ENCODE measurements around the gene AUTS2. TPM values are rescaled to one million over a fixed set of nuclear protein-coding genes. Genes with fewer than 3 reads are reported as not detected.
A peak's percentile ranks its signal among the peaks of the same experiment; 100 is the strongest.

The AUTS2 gene
- total RNA-seq, 1 donor from 2014 or later, result 53.0 TPM

DNA sequence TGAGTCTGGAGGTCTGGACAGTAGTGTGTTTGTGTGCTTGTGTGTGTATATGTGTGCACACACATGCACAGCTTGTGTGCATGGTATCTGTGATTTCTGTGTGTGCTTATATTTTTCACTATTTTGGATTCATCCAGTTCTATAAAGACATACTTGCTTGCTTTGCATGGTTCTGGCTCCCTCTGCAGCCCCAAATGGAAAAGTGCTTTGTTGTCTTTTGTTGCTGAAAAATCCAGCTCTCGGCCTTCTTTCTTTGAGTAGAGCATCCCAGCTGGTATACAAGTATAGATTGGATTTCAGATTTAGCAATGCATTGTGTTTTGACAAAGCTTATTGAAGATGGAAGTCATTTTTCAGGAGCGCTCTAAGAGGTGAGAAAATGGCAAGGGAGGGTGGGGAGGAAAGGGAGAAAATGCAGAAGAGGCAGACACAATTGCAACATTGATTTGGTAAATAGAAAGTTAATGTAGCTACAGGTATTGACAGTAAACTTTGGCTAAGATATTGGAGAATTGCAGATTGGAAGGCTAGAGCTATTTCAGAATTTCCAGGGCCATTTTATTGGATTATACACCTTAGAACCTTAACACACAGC lies 333.9 kb downstream of the AUTS2 start:
- Histone ChIP-seq H3K27ac (no peak overlapping the region), H3K4me3 (no peak overlapping the region), H3K27me3 (no peaks in the 10 kb centered on the region), H3K36me3 (no peaks in the 10 kb centered on the region), H3K9me3 (no peaks in the 10 kb centered on the region), H3K4me1 (no peaks in the 10 kb centered on the region)
- no peak for DNase-seq (ENCODE audit: extremely low spot score in 2 of 2)
- TF ChIP-seq, protein P1, sequence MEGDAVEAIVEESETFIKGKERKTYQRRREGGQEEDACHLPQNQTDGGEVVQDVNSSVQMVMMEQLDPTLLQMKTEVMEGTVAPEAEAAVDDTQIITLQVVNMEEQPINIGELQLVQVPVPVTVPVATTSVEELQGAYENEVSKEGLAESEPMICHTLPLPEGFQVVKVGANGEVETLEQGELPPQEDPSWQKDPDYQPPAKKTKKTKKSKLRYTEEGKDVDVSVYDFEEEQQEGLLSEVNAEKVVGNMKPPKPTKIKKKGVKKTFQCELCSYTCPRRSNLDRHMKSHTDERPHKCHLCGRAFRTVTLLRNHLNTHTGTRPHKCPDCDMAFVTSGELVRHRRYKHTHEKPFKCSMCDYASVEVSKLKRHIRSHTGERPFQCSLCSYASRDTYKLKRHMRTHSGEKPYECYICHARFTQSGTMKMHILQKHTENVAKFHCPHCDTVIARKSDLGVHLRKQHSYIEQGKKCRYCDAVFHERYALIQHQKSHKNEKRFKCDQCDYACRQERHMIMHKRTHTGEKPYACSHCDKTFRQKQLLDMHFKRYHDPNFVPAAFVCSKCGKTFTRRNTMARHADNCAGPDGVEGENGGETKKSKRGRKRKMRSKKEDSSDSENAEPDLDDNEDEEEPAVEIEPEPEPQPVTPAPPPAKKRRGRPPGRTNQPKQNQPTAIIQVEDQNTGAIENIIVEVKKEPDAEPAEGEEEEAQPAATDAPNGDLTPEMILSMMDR (IDR thresholded peaks at IDR 0.05), result peak in 2 of 3 experiments; percentile 41 to 42
- TF ChIP-seq POLR2AphosphoS5 (IDR thresholded peaks at IDR 0.05; ENCODE audit: insufficient read depth in 1 of 2, low read depth in 1 of 2) (no peak), POLR2A (IDR thresholded peaks at IDR 0.05) (no peak)
- intact Hi-C loops (cut with DNase I), result no loop called here

DNA sequence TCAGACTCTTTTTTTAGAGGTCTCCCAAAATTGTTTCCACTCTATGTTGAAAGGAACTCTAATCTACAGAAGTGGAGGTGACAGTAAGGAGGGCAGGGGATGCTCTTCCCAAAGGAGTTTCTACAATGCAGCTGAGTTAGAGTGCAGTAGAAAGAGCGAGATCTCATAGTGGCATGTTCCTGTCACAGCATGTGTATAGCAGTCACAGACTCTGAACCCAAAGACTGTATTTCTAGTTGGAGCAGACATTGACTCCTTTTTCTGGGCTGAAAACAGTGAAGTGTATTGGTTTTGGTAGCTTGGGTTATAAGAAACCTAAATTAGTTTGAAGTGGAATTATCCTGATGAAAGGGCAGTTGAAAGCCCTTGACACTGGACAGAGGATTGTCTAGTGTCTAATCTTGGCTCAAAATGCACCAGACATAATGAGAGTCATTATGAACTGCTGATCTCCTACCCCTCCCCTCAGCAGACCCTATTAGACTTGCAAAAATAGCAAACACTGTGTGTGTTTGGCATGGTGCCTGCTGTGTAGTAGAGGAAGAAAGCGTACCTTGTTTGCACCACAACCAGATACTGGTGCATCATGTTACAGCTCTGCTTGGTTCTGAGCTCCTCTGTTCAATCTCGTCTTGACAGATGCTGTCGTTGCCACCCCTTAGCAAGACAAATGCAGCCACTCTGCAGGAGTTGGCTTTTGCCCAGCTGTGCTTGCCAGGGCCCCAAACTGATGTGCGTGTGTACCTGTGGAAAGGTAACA lies 336.0 kb downstream of the AUTS2 start:
- H3K9me3 ChIP-seq, result no peaks in the 10 kb centered on the region
- intact Hi-C loops (cut with DNase I), result no loop called here
- no peak for TF ChIP-seq POLR2A (IDR thresholded peaks at IDR 0.05)
- TF ChIP-seq, protein P1 (IDR thresholded peaks at IDR 0.05), result no peak
- TF ChIP-seq POLR2AphosphoS5 (IDR thresholded peaks at IDR 0.05; ENCODE audit: insufficient read depth in 1 of 2, low read depth in 1 of 2), result no peak
- H3K27me3 ChIP-seq, result no peaks in the 10 kb centered on the region
- no peak overlapping the region for H3K4me3 ChIP-seq
- no peak overlapping the region for H3K27ac ChIP-seq
- DNase-seq (ENCODE audit: extremely low spot score in 2 of 2), result no peak
- no peaks in the 10 kb centered on the region for H3K36me3 ChIP-seq
- no peaks in the 10 kb centered on the region for H3K4me1 ChIP-seq

DNA sequence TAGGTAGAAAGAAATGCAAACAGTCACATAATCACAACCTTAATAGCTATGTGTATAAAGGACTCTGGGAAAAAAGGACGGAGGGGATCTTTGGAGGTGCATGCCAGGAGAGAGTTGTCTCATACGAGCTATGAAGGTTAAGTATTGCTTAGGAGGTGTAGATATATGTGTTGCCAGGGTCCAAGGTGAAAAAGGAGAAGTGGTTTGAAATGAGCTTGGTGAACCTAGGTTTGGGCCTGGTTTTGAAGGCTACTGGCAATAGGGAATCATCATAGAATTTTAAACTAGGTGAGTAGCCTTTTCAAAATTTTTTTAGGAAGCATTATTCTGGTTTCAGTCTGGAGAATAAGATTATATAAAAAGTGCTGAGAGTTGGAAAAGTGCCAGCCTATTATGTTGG lies 336.8 kb downstream of the AUTS2 start:
- DNase-seq (ENCODE audit: extremely low spot score in 2 of 2), result no peak
- intact Hi-C loops (cut with DNase I), result no loop called here
- Histone ChIP-seq H3K4me1 (no peaks in the 10 kb centered on the region), H3K4me3 (no peak overlapping the region), H3K27ac (no peak overlapping the region), H3K27me3 (no peaks in the 10 kb centered on the region), H3K36me3 (no peaks in the 10 kb centered on the region), H3K9me3 (no peaks in the 10 kb centered on the region)
- TF ChIP-seq POLR2AphosphoS5 (IDR thresholded peaks at IDR 0.05; ENCODE audit: insufficient read depth in 1 of 2, low read depth in 1 of 2) (no peak), POLR2A (IDR thresholded peaks at IDR 0.05) (no peak)
- TF ChIP-seq, protein P1 (IDR thresholded peaks at IDR 0.05), result no peak

DNA sequence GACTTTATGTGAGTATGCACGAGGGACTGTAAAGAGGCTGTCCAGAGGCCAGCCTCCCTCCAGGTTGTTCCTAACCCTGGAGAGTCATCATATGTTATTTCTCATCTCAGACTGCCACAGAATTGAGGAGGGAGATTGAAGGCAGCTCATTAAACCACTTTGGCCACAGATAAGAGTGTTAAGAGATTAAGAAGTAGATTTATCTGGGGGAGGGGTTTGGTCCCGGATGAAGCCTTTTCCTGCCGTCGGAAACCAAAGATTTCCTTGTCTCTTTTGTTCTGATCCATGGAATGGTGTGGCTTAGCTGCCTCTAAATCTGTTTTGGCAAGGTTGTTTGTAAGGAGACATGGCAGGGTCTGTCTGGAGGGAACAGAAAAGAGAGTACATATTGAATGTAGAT lies 338.8 kb downstream of the AUTS2 start:
- intact Hi-C loops (cut with DNase I), result no loop called here
- no peak overlapping the region for H3K4me3 ChIP-seq
- H3K4me1 ChIP-seq, result no peaks in the 10 kb centered on the region
- no peak for DNase-seq (ENCODE audit: extremely low spot score in 2 of 2)
- no peaks in the 10 kb centered on the region for H3K9me3 ChIP-seq
- TF ChIP-seq POLR2A (IDR thresholded peaks at IDR 0.05), result no peak
- TF ChIP-seq, protein P1 (IDR thresholded peaks at IDR 0.05), result no peak
- no peak for TF ChIP-seq POLR2AphosphoS5 (IDR thresholded peaks at IDR 0.05; ENCODE audit: insufficient read depth in 1 of 2, low read depth in 1 of 2)
- no peaks in the 10 kb centered on the region for H3K36me3 ChIP-seq
- H3K27ac ChIP-seq, result no peak overlapping the region
- no peaks in the 10 kb centered on the region for H3K27me3 ChIP-seq

DNA sequence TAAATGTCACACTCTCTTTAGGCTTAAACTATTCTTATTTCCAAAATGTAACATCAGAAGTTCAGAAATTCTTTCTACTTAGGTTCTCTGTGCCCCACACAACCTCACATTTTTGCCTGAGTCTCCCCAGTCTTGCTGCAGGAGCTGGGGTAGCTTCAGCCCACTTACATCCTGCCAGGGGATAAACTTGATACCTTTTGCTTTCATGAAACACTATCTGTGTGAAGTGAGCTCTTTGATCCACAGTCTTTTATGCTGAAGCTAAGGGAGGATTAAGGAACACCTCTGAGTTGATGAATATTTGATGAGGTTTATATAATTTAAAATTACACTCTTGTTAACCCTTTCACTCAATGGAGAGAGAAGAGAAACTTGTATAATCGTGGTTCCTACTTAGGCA lies 341.0 kb downstream of the AUTS2 start:
- TF ChIP-seq POLR2A (IDR thresholded peaks at IDR 0.05) (no peak), POLR2AphosphoS5 (IDR thresholded peaks at IDR 0.05; ENCODE audit: insufficient read depth in 1 of 2, low read depth in 1 of 2) (no peak)
- TF ChIP-seq, protein P1 (IDR thresholded peaks at IDR 0.05), result no peak
- intact Hi-C loops (cut with DNase I), result no loop called here
- Histone ChIP-seq H3K27ac (no peak overlapping the region), H3K9me3 (no peaks in the 10 kb centered on the region), H3K27me3 (no peaks in the 10 kb centered on the region), H3K36me3 (no peaks in the 10 kb centered on the region), H3K4me3 (no peak overlapping the region), H3K4me1 (no peaks in the 10 kb centered on the region)
- DNase-seq (ENCODE audit: extremely low spot score in 2 of 2), result no peak

Data from vagina (tissue), 2 donors.